Ovary (tissue), 9 donors: ENCODE data around the gene NPHP4. TPM values are rescaled to one million over a fixed set of nuclear protein-coding genes. Genes with fewer than 3 reads are reported as not detected.

Source experiments
- DNase-seq, 5 donors: peaks; one replicate each; pipeline ENCODE4 v3.0.0-alpha.2; 2019 to 2020
- H3K27ac ChIP-seq, 2 donors: fragments of 200-600 bp; one replicate each; pipeline versions ENCODE4 v1.5.1 to v1.8.0; 2019 to 2022
- H3K27me3 ChIP-seq: fragments of 200-600 bp; one replicate; pipeline ENCODE4 v1.8.0; 2022
- H3K36me3 ChIP-seq: fragments of 200-600 bp; sonication (generic); one replicate; pipeline ENCODE4 v1.5.1; 2019
- H3K4me1 ChIP-seq: one replicate; pipeline ENCODE4 v1.8.1; 2013; ENCODE audit warnings: mild to moderate bottlenecking, moderate library complexity; ENCODE audit not compliant: insufficient read depth
- H3K4me3 ChIP-seq: fragments of 200-600 bp; sonication (generic); one replicate; pipeline ENCODE4 v1.5.1; 2017
- H3K9me3 ChIP-seq, 2 donors: fragments of 200-600 bp in 1 of 2; sonication (generic) in 1 of 2; one replicate each; pipeline versions ENCODE4 v1.5.1 to v1.8.1; 2013 to 2019; ENCODE audit warnings: mild to moderate bottlenecking in 1 of 2, moderate library complexity in 1 of 2
- EP300 ChIP-seq: sonication (generic); formaldehyde crosslinking; IDR thresholded peaks from one replicate; pipeline ENCODE4 v1.6.1; 2017; ENCODE audit warnings: antibody characterized with exemption
- POLR2A ChIP-seq: fragments of 450-650 bp; IDR thresholded peaks from one replicate; pipeline ENCODE4 v1.6.1; 2017; ENCODE audit warnings: antibody characterized with exemption, mild to moderate bottlenecking, moderate library complexity
- WGBS, 3 donors: extraction: QIAGEN DNeasy Blood & Tissue Kit in 1 of 3; methylation state at CpG; one replicate each; pipeline versions ENCODE4 v1.1.5 to v1.1.7; 2013 to 2017; 5-methylcytosine and 5-hydroxymethylcytosine counted together
- intact Hi-C, 4 donors: fragments of 100-400 bp; cut with DNase I; formaldehyde crosslinking; loops; one replicate each; pipeline versions ENCODE4 v1.11.0 to v1.15.1; 2022 to 2023
- polyA plus RNA-seq, 2 donors: library from polyadenylated mRNA; stranded (reverse); fragments of 200-250 nt in 1 of 2; fragments of 350-450 nt in 1 of 2; fragmentation: Illumina TruSeq in 1 of 2; extraction: RNeasy Lipid Tissue Mini Kit (QIAGEN cat#74804) in 1 of 2; gene quantifications; one replicate each; pipeline ENCODE4 v1.2.3, GENCODE V29; 2013 to 2014
- total RNA-seq, 7 donors: library from RNA; depleted of rRNA in 2 of 7; stranded (reverse); fragments of >200 nt in 2 of 7; fragmentation: NEBNext Ultra II Directional in 3 of 7; extraction: Animal tissue kit (Norgen Biotek cat#: 25700) in 3 of 7; gene quantifications; one replicate each; pipeline versions ENCODE4 v1.1.0 to v1.2.4, GENCODE V29; 2016 to 2023
- TF ChIP-seq, protein P1 (sequence below), 3 donors: fragments of 450-650 bp in 2 of 3; fragments of 200-600 bp in 1 of 3; IDR thresholded peaks; one replicate each; pipeline versions ENCODE4 v1.5.1 to v1.8.0; 2016 to 2022; ENCODE audit warnings: antibody characterized with exemption in 3 of 3, mild to moderate bottlenecking in 1 of 3
- donor health status: DM: no; HTN: no; CAD: no; lungs with moderate emphysema.
- donor health status: DM: no; HTN: no; CAD: no.
- donor health status: Bipolar disorder and iron deficiency.
- donor health status: DM: yes; HTN: yes; CAD: no.
- donor health status: DM: no; HTN: no; CAD: no.
- donor health status: DM: yes; HTN: yes; CAD: no.

Gene NPHP4
- total and polyA plus RNA-seq, 9 donors: 1.5 to 20.8 (median 10.7) TPM

DNA sequence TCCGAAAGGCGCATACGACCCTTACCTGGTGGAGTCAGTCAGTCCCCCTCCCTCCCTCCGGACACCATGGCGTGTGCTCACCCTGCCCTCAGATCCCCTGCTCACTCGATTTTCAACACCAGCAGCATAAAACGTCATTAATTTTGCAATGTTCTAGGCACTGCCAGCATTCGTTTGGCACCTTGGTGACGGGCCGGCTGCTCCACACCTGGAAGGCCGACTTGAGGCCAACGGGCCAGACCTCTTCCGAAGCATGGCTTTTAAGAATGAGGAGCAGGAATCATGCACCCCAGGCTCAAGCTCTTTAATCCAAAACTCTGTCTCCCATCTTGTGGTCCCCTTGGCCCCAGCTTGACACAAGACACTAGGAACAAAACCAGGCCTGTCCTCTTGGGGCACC is 33.1 kb downstream of the NPHP4 start:
- 90 to 94% (median 91%) methylated on average over 13 of the region's 13 CpGs for WGBS, 3 donors
- Histone ChIP-seq H3K27ac (no peak overlapping the region), H3K9me3 (no peaks in the 10 kb centered on the region), H3K4me3 (no peak overlapping the region), H3K27me3 (no peaks in the 10 kb centered on the region), H3K36me3 (no peaks in the 10 kb centered on the region), H3K4me1 (no peaks in the 10 kb centered on the region)
- no peak for DNase-seq
- intact Hi-C loops: no loop called here
- no peak for TF ChIP-seq EP300
- TF ChIP-seq, protein P1, sequence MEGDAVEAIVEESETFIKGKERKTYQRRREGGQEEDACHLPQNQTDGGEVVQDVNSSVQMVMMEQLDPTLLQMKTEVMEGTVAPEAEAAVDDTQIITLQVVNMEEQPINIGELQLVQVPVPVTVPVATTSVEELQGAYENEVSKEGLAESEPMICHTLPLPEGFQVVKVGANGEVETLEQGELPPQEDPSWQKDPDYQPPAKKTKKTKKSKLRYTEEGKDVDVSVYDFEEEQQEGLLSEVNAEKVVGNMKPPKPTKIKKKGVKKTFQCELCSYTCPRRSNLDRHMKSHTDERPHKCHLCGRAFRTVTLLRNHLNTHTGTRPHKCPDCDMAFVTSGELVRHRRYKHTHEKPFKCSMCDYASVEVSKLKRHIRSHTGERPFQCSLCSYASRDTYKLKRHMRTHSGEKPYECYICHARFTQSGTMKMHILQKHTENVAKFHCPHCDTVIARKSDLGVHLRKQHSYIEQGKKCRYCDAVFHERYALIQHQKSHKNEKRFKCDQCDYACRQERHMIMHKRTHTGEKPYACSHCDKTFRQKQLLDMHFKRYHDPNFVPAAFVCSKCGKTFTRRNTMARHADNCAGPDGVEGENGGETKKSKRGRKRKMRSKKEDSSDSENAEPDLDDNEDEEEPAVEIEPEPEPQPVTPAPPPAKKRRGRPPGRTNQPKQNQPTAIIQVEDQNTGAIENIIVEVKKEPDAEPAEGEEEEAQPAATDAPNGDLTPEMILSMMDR (IDR thresholded peaks at IDR 0.05): no peak
- no peak for TF ChIP-seq POLR2A

DNA sequence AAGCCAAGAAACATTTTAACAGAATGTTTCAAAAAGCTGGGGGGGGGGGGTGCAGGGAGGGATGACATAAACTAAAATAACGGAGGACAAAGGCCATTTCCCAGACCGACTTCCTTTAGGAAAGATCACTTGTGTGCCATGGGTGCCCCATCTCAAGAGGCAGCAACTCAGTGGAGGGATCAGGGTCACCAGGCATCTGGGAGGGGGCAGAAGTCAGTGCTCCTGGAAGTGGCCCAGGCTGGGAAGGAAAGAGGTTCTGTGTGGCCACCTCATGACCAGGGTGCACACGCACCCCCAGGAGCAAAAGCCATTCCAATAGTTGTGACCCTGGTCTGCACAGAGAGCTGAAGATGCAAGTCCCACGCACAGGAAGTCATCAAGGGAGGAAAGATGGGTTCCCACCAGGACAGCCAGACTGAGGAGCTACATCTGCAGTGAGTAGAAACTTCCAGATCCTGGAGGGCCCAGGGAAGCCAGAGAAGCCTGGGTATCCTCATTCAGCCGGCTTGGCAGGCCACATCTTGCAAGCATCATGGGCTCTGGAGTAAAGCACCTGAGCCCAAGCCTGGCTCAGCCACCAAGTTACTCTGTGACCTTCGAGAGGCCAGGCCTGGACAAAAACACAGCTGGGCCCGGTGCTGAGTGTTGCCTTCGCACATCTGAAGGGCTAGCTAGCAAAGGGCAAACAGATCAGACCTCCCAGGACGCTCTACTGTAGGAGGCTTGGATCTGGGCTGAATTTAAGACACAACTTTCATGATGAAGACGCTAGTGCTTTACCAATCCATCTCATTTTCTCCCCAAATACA is 36.0 kb downstream of the NPHP4 start:
- Histone ChIP-seq H3K9me3 (no peaks in the 10 kb centered on the region), H3K27ac (no peak overlapping the region), H3K4me3 (no peak overlapping the region), H3K4me1 (no peaks in the 10 kb centered on the region), H3K36me3 (no peaks in the 10 kb centered on the region), H3K27me3 (no peaks in the 10 kb centered on the region)
- 88 to 94% (median 92%) methylated on average over 10 of the region's 10 CpGs for WGBS, 3 donors
- TF ChIP-seq POLR2A: no peak
- DNase-seq: peak in 1 of 5 donors; percentile 13
- intact Hi-C loops: no loop called here

GRCh38 chr1:5955479-5955977 is 36.7 kb downstream of the NPHP4 start:
- H3K4me1 ChIP-seq: no peaks in the 10 kb centered on the region
- intact Hi-C loops: no loop called here
- H3K4me3 ChIP-seq: no peak overlapping the region
- no peak overlapping the region for H3K27ac ChIP-seq
- H3K27me3 ChIP-seq: no peaks in the 10 kb centered on the region
- TF ChIP-seq, protein P1 (IDR thresholded peaks at IDR 0.05): no peak
- TF ChIP-seq EP300: no peak
- TF ChIP-seq POLR2A: no peak
- H3K36me3 ChIP-seq: no peaks in the 10 kb centered on the region
- no peak for DNase-seq
- 95 to 96% (median 96%) methylated on average over 10 of the region's 10 CpGs for WGBS, 3 donors
- H3K9me3 ChIP-seq: no peaks in the 10 kb centered on the region

GRCh38 chr1:5954964-5955363 is 37.3 kb downstream of the NPHP4 start:
- no peaks in the 10 kb centered on the region for H3K9me3 ChIP-seq
- H3K4me1 ChIP-seq: no peaks in the 10 kb centered on the region
- H3K4me3 ChIP-seq: no peak overlapping the region
- no peak for DNase-seq
- WGBS, 3 donors: 86 to 89% (median 88%) methylated on average over 5 of the region's 5 CpGs
- no peaks in the 10 kb centered on the region for H3K36me3 ChIP-seq
- TF ChIP-seq EP300 (no peak), POLR2A (no peak)
- TF ChIP-seq, protein P1 (IDR thresholded peaks at IDR 0.05): no peak
- H3K27me3 ChIP-seq: no peaks in the 10 kb centered on the region
- no peak overlapping the region for H3K27ac ChIP-seq
- intact Hi-C loops: no loop called here

GRCh38 chr1:5953386-5953785 is 38.8 kb downstream of the NPHP4 start:
- Histone ChIP-seq H3K27ac (no peak overlapping the region), H3K4me3 (no peak overlapping the region), H3K36me3 (no peaks in the 10 kb centered on the region), H3K4me1 (peaks cover 4% of the 10 kb centered on the region), H3K27me3 (no peaks in the 10 kb centered on the region), H3K9me3 (no peaks in the 10 kb centered on the region)
- no peak for TF ChIP-seq EP300
- no peak for TF ChIP-seq POLR2A
- TF ChIP-seq, protein P1 (IDR thresholded peaks at IDR 0.05): no peak
- 97 to 99% (median 97%) methylated on average over 11 of the region's 11 CpGs for WGBS, 3 donors
- intact Hi-C loops: no loop called here
- peak in 1 of 5 donors; percentile 6 for DNase-seq
